ENCODE data around the gene PBX3. TPM values are rescaled to one million over a fixed set of nuclear protein-coding genes. Genes with fewer than 3 reads are reported as not detected.
A peak's percentile ranks its signal among the peaks of the same experiment; 100 is the strongest.

PBX3 gene
- total and polyA plus RNA-seq, 2 of the 13 experiments (the other 11 are each of a cell fraction or from before 2014, with no cell fraction given) = 6.0 to 11.2 TPM

- TF ChIP-seq ARID4A (CRISPR knock-in tag; IDR thresholded peaks at IDR 0.05; ENCODE audit: borderline replicate concordance) (peak; percentile 90), ZBTB46 (CRISPR knock-in tag; IDR thresholded peaks at IDR 0.05; ENCODE audit: borderline replicate concordance) (no peak), ZNF276 (CRISPR knock-in tag; IDR thresholded peaks at IDR 0.05; ENCODE audit: low read depth) (peak; percentile 89), PAF1 (CRISPR knock-in tag; IDR thresholded peaks at IDR 0.05) (no peak), STAT6 (CRISPR knock-in tag; IDR thresholded peaks at IDR 0.05; ENCODE audit: borderline replicate concordance) (peak; percentile 82; the same call in 1 of the 2 replicates), HOMEZ (CRISPR knock-in tag; IDR thresholded peaks at IDR 0.05; ENCODE audit: low read depth) (no peak), ZNF251 (CRISPR knock-in tag; IDR thresholded peaks at IDR 0.05) (peak; percentile 82; the same call in 1 of the 2 replicates), BCL6 (CRISPR knock-in tag; IDR thresholded peaks at IDR 0.05) (peak; percentile 62), ZNF235 (CRISPR knock-in tag; IDR thresholded peaks at IDR 0.05; ENCODE audit: borderline replicate concordance) (peak; percentile 85; the same call in 1 of the 2 replicates), ZBTB4 (CRISPR knock-in tag; IDR thresholded peaks at IDR 0.05; ENCODE audit: borderline replicate concordance) (peak; percentile 96; the same call in 1 of the 2 replicates), ZNF317 (CRISPR knock-in tag; IDR thresholded peaks at IDR 0.05) (peak; percentile 76)
These were observed 978 bp upstream of the PBX3 start (continued) for GRCh38 chr9:125746017-125746773.

Measured in HepG2 (cell line).